SIG-M5 treated with dmso at 0.1 percent for 504 hours (cell line): Measurements from ENCODE around the gene KLHL6.
"Not testable (repeated sequence)": the region's sequence is repeated elsewhere in the genome, so short reads cannot be mapped to it uniquely, and the experiment has no call there.

ENCODE experiments used
- DNase-seq: peaks from one replicate; lab custom pipeline; 2025; ENCODE audit not compliant: unreplicated experiment; lab: John Stamatoyannopoulos, UW

Gene KLHL6

GRCh38 chr3:183489455-183490210, 65.9 kb downstream of the KLHL6 start:
- DNase-seq = no peak

DNA sequence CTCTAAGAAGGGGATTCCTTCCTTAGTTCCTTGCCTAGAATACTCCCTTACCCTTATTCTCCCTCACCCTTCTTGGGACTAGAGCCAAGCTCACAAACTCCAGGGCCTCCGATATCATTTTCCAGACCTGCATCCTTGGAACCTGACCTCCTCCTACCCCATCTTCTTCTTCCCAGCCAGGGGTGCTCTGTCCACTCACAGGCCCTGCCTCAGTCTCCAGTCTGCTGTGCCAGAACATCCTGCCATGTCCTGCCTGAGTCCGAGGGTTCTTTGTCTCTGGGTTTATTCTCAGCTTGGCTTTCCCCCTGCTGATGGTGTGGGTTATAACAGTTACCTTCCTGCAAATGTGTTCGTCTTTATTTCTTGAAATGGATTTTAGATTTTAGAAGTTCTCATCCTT, 67.2 kb downstream of the KLHL6 start:
- no peak for DNase-seq

DNA sequence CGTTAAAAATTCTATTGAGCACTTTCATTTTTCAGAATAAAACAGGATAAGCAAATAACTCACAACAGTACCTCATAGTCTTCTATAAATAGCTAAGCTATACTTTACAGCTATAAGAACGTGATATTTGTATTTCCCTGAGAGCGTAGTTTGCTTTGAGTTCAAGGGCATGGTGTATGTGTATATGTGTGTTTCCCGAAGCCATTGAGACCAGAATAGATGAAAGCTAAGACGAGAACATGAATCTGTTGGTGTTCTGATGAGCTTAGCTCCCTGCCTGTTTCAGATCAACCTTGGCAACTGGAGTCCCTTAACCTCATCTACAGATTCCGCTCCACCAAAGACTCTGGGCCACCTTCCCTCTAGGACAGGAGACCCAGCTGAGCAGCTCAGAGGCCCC, 67.6 kb downstream of the KLHL6 start:
- no peak for DNase-seq

- DNase-seq = no peak
Measured at GRCh38 chr3:183487016-183487415, 68.5 kb downstream of the KLHL6 start.

DNA sequence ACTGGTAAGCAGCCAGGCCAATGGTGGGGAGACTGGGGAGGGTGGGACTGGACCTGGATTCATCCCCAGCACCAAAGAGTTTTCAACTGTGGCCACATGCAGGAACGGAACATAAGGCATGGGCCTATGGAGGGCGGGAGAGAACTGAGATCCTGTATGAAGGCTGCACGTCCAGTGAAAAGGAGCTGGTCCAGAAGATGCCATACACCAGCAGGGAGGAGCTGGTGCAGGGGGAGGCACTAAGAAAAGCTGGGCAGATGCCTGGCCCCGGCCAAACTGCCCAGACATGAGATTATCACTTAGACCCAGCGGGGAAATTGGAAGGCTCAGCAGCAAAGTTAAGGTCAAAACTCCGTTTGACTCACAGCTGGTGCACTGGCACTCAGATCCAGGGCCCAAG, 69.0 kb downstream of the KLHL6 start:
- DNase-seq = no peak

GRCh38 chr3:183485585-183485984, 69.9 kb downstream of the KLHL6 start:
- no peak for DNase-seq

DNA sequence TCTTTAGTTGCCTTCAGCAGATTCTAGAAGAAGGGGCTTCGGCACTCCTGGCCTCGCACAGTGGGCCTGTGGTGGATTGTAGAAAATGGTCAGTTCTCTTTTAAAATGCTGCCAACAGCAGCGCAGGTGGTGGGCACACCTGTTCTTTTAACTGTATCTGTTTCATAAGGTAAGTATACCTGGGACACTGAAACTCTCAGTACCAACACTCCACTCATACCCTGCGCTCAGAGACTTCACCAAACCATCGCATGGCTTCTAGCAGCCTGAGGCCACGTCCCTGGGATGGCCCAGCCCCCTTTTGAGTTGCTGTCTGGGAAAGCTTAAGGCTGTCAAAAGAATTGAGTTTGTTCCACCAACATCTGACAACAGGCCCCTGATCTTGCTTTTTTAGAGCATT, 70.4 kb downstream of the KLHL6 start:
- DNase-seq = no peak

GRCh38 chr3:183484431-183485075, 71.0 kb downstream of the KLHL6 start:
- DNase-seq = no peak

GRCh38 chr3:183481582-183481981, 73.9 kb downstream of the KLHL6 start:
- no peak for DNase-seq

GRCh38 chr3:183478501-183478900, 77.0 kb downstream of the KLHL6 start:
- no peak for DNase-seq

- DNase-seq = no peak
Measured at GRCh38 chr3:183477801-183478456, 77.6 kb downstream of the KLHL6 start.

- not testable (repeated sequence) for DNase-seq
Measured at GRCh38 chr3:183475764-183476162, 79.7 kb downstream of the KLHL6 start.

DNA sequence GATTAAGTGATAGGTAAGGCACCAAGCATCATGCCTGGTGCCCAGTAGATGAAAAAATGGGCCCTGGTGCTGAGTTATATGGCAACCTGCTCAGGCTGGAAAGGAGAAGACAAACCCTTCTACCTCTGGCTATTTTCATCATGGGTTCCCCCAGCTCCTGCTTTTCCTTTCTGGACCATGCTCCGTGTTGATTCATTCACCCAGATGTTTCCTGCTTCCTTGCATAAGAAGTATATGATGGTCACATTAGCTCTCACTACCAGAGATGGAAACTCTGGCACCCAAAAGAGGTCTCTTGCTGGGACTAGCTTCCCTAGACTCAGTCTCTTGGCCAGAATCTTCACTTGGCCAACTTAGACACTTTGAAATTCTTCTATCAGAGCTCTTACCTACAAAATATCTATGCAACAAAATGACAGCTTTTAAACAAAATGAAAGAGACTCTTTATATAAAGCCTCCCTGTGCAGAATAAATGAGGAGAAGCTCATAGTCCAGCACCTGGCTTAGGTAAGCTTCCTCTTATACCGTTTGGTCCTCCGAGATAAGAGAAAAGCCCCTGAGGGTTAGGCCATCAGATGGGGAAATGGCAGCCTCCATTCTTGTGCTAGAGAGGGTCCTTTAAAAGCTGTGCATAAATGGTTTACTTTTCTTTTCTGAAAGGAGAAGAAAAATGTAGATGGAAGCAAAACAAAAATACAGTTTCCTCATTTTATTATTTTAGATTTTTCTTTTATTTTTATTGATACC, 80.3 kb downstream of the KLHL6 start:
- DNase-seq = no peak

- DNase-seq = no peak
Measured at GRCh38 chr3:183473969-183474368, 81.5 kb downstream of the KLHL6 start.

GRCh38 chr3:183472155-183472554, 83.4 kb downstream of the KLHL6 start:
- DNase-seq = no peak

- DNase-seq = no peak
Measured at GRCh38 chr3:183468424-183468823, 87.1 kb downstream of the KLHL6 start.

DNA sequence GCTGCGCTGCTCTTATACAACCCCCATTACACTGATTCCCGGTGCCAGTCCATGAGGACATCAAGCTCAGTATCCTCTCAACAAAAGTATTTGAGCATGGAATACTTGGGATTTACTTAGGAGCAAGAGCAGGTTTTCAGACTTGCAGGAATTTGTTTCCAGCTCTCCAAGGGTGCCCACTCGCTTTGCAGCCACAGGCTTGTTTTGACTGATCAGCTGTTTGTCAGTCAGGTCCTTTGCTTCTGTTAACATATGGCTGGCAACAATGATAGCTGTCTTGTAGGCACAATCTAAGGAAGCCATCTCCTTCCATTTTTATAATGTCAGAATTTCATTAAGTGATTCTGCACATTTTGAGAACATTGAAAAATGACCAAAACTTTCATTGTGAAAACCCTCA, 88.9 kb downstream of the KLHL6 start:
- no peak for DNase-seq

- DNase-seq = not testable (repeated sequence)
Measured at GRCh38 chr3:183465710-183466109, 89.8 kb downstream of the KLHL6 start.

DNA sequence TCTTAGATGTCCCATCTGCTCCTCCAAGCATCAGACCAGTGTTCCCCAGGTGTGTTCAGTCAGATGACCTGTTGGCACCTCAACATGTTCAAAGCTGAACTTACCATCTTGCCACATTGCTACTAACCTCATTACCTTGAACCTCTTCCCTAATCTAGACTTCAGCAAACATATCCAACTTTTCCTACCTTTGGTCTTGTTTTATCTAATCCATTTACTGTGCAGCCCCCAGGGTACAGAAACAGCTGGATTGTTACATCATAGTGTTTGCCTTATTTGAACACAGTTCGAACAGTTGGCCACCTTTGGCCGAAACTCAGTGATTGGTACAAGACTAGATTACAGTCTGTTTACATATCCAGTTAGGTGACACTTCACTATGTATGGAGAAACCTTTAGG, 91.0 kb downstream of the KLHL6 start:
- DNase-seq = no peak

GRCh38 chr3:183460081-183461055, 95.1 kb downstream of the KLHL6 start:
- DNase-seq = no peak
